Right lobe of liver (tissue), 6 donors: ENCODE data around the gene SAMHD1. TPM values are rescaled to one million over a fixed set of nuclear protein-coding genes. Genes with fewer than 3 reads are reported as not detected.
"Not testable (repeated sequence)": the region's sequence is repeated elsewhere in the genome, so short reads cannot be mapped to it uniquely, and the experiment has no call there.

Experiments used
- ATAC-seq, 4 donors: fragments of 200-7000 bp; cut with Tn5 transposase; one replicate each; pipeline ENCODE4 v1.9.1; 2020; ENCODE audit warnings: mild to moderate bottlenecking in 4 of 4, moderate library complexity in 4 of 4
- DNase-seq, 3 donors: peaks; one replicate each; pipeline ENCODE4 v3.0.0-alpha.2; 2020
- H3K27ac ChIP-seq, 3 donors: fragments of 200-600 bp; one replicate each; pipeline ENCODE4 v1.8.0; 2022
- H3K27me3 ChIP-seq, 2 donors: fragments of 200-600 bp; one replicate each; pipeline ENCODE4 v1.8.0; 2022
- H3K36me3 ChIP-seq, 4 donors: fragments of 200-600 bp; sonication (generic) in 1 of 4; one replicate each; pipeline versions ENCODE4 v1.5.1 to v1.8.0; 2017 to 2022; ENCODE audit warnings: control low read depth in 1 of 4
- H3K4me1 ChIP-seq, 4 donors: fragments of 200-600 bp; sonication (generic) in 1 of 4; one replicate each; pipeline versions ENCODE4 v1.5.1 to v1.8.0; 2017 to 2022; ENCODE audit warnings: control low read depth in 1 of 4
- H3K4me3 ChIP-seq, 3 donors: fragments of 200-600 bp; one replicate each; pipeline ENCODE4 v1.8.0; 2022
- H3K9me3 ChIP-seq, 4 donors: fragments of 200-600 bp; sonication (generic) in 1 of 4; one replicate each; pipeline versions ENCODE4 v1.5.1 to v1.8.0; 2017 to 2022; ENCODE audit warnings: control low read depth in 1 of 4
- POLR2A ChIP-seq: fragments of 450-650 bp; IDR thresholded peaks from one replicate; pipeline ENCODE4 v1.6.1; 2017; ENCODE audit warnings: antibody characterized with exemption, mild to moderate bottlenecking
- WGBS: methylation state at CpG from one replicate; pipeline ENCODE4 v1.1.6; 2018; ENCODE audit warnings: low coverage, low lambda C conversion rate; ENCODE audit not compliant: insufficient coverage; ENCODE audit errors: missing lambda C conversion rate; 5-methylcytosine and 5-hydroxymethylcytosine counted together
- intact Hi-C, 2 donors: fragments of 100-400 bp; cut with DNase I; formaldehyde crosslinking; loops; one replicate each; pipeline versions ENCODE4 v1.11.2 to v1.14.1; 2022
- total RNA-seq, 6 experiments: library from RNA; depleted of rRNA in 2 of 6; stranded (reverse); fragments of >200 nt in 2 of 6; fragmentation: NEBNext Ultra II Directional in 3 of 6; extraction: Animal tissue kit (Norgen Biotek cat#: 25700) in 3 of 6; gene quantifications; one replicate each; pipeline versions ENCODE4 v1.1.0 to v1.2.4, GENCODE V29; 2016 to 2023
- TF ChIP-seq, protein P1 (sequence below), 4 donors: fragments of 200-600 bp in 3 of 4; fragments of 450-650 bp in 1 of 4; IDR thresholded peaks; one replicate each; pipeline versions ENCODE4 v1.5.1 to v1.8.0; 2016 to 2022; ENCODE audit warnings: antibody characterized with exemption in 4 of 4, mild to moderate bottlenecking in 2 of 4
- donor health status: DM: no; HTN: yes; CAD: no.
- donor health status: DM: no; HTN: no; CAD: no.
- donor health status: DM: no; HTN: no; CAD: no.
- donor health status: DM: no; HTN: yes; CAD: no.
- donor health status: DM: no; HTN: yes; CAD: no.

Gene SAMHD1
- total RNA-seq, 6 experiments from 2014 or later, result 22.6 to 40.5 (median 30.7) TPM

GRCh38 chr20:36908603-36909002 is 42.9 kb downstream of the SAMHD1 start:
- intact Hi-C loops, result no loop called here
- 59% methylated on average over 4 of the region's 4 CpGs for WGBS
- Histone ChIP-seq H3K36me3 (peaks cover 2 to 85% (median 23%) of the 10 kb centered on the region in 4 donors), H3K9me3 (no peaks in the 10 kb centered on the region), H3K27ac (no peak overlapping the region), H3K4me1 (no peaks in the 10 kb centered on the region), H3K27me3 (no peaks in the 10 kb centered on the region), H3K4me3 (no peak overlapping the region)
- ATAC-seq (no peak), DNase-seq (no peak)
- no peak for TF ChIP-seq POLR2A
- TF ChIP-seq, protein P1, sequence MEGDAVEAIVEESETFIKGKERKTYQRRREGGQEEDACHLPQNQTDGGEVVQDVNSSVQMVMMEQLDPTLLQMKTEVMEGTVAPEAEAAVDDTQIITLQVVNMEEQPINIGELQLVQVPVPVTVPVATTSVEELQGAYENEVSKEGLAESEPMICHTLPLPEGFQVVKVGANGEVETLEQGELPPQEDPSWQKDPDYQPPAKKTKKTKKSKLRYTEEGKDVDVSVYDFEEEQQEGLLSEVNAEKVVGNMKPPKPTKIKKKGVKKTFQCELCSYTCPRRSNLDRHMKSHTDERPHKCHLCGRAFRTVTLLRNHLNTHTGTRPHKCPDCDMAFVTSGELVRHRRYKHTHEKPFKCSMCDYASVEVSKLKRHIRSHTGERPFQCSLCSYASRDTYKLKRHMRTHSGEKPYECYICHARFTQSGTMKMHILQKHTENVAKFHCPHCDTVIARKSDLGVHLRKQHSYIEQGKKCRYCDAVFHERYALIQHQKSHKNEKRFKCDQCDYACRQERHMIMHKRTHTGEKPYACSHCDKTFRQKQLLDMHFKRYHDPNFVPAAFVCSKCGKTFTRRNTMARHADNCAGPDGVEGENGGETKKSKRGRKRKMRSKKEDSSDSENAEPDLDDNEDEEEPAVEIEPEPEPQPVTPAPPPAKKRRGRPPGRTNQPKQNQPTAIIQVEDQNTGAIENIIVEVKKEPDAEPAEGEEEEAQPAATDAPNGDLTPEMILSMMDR (IDR thresholded peaks at IDR 0.05), result no peak

DNA sequence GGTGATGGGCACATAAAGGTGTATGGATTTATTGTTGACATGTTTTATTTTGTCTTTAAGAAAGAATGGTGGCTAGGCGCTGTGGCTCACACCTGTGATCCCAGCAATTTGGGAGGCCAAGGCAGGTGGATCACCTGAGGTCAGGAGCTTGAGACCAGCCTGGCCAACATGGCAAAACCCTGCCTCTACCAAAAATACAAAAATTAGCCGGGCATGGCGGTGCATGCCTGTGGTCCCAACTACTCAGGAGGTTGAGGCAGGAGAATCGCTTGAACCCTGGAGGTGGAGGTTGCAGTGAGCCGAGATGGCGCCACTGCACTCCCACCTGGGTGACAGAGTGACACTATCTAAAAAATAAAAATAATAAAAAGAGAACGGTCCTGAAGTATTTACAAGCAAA is 45.4 kb downstream of the SAMHD1 start:
- peak in 1 of 3 donors; percentile 17 for DNase-seq
- H3K4me1 ChIP-seq, ATAC-seq, H3K4me3 ChIP-seq, H3K27me3 ChIP-seq, H3K9me3 ChIP-seq, H3K27ac ChIP-seq, intact Hi-C loops: not testable (repeated sequence)
- peaks cover 2 to 88% (median 22%) of the 10 kb centered on the region in 4 donors for H3K36me3 ChIP-seq
- 97% methylated on average over 7 of the region's 7 CpGs for WGBS

GRCh38 chr20:36905566-36905965 is 45.9 kb downstream of the SAMHD1 start:
- DNase-seq, H3K9me3 ChIP-seq, H3K27ac ChIP-seq, intact Hi-C loops, H3K4me3 ChIP-seq, ATAC-seq, H3K4me1 ChIP-seq, H3K27me3 ChIP-seq: not testable (repeated sequence)
- WGBS, result 98% methylated on average over 10 of the region's 10 CpGs
- H3K36me3 ChIP-seq, result peaks cover 2 to 85% (median 20%) of the 10 kb centered on the region in 4 donors

- ATAC-seq, result no peak
- no peaks in the 10 kb centered on the region for H3K4me1 ChIP-seq
- no peak overlapping the region for H3K4me3 ChIP-seq
- no peak for DNase-seq
- H3K9me3 ChIP-seq, result no peaks in the 10 kb centered on the region
- intact Hi-C loops, result no loop called here
- H3K27ac ChIP-seq, result no peak overlapping the region
- H3K27me3 ChIP-seq, result no peaks in the 10 kb centered on the region
- peaks cover 2 to 79% (median 16%) of the 10 kb centered on the region in 4 donors for H3K36me3 ChIP-seq
- WGBS, result 91% methylated on average over 2 of the region's 2 CpGs
- no peak for TF ChIP-seq POLR2A
- TF ChIP-seq, protein P1 (IDR thresholded peaks at IDR 0.05), result no peak
Observed at GRCh38 chr20:36904690-36905089, 46.8 kb downstream of the SAMHD1 start.

- ATAC-seq, result no peak
- whole genome bisulfite sequencing, result 82% methylated on average over 2 of the region's 2 CpGs
- peaks cover 0 to 61% (median 33%) of the 10 kb centered on the region in 4 donors for H3K36me3 ChIP-seq
- no peaks in the 10 kb centered on the region for H3K9me3 ChIP-seq
- intact Hi-C loops, result no loop called here
- H3K27ac ChIP-seq, result no peak overlapping the region
- no peak for DNase-seq
- H3K4me3 ChIP-seq, result no peak overlapping the region
- H3K4me1 ChIP-seq, result no peaks in the 10 kb centered on the region
- no peaks in the 10 kb centered on the region for H3K27me3 ChIP-seq
- TF ChIP-seq, protein P1 (IDR thresholded peaks at IDR 0.05), result no peak
- no peak for TF ChIP-seq POLR2A
Observed at GRCh38 chr20:36895036-36895435, 56.5 kb downstream of the SAMHD1 start.

DNA sequence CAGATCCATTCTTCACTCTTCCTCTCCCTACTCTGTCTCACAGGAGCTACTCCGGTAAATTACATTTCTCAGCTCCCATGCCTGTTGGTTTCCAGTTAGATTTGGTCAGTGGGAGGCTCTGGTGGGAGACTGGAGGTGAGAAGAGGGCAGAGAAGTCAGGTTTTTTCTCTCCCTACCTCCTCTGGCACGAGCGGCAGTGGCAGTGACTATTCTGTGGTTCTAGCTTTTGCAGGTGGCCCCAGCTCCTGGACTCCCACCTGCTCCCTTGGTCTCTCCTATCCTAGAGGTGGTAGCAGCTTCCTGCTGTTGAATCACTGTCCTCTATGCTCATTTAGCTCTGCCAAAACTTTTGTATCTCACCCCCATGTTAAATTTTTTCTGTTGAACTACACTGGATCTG is 57.7 kb downstream of the SAMHD1 start:
- H3K4me3 ChIP-seq, result no peak overlapping the region
- intact Hi-C loops, result no loop called here
- no CpG with 5 or more reads among the region's 3 CpGs for WGBS
- H3K27ac ChIP-seq, result no peak overlapping the region
- no peaks in the 10 kb centered on the region for H3K9me3 ChIP-seq
- H3K36me3 ChIP-seq, result peaks cover 0 to 59% (median 33%) of the 10 kb centered on the region in 4 donors
- TF ChIP-seq, protein P1 (IDR thresholded peaks at IDR 0.05), result no peak
- no peak for TF ChIP-seq POLR2A
- H3K4me1 ChIP-seq, result no peaks in the 10 kb centered on the region
- H3K27me3 ChIP-seq, result no peaks in the 10 kb centered on the region
- ATAC-seq (no peak), DNase-seq (no peak)
